Heart right ventricle (tissue), 16 donors: ENCODE data around the gene TSEN15. TPM values are rescaled to one million over a fixed set of nuclear protein-coding genes. Genes with fewer than 3 reads are reported as not detected.

Source experiments
- ATAC-seq, 8 donors: fragments of 200-7000 bp; cut with Tn5 transposase; one replicate each; pipeline ENCODE4 v1.9.1; 2020; ENCODE audit warnings: mild to moderate bottlenecking in 8 of 8, moderate library complexity in 8 of 8, moderate number of reproducible peaks in 1 of 8
- DNase-seq, 2 donors: peaks; one replicate each; pipeline ENCODE4 v3.0.0-alpha.2; 2020
- H3K27ac ChIP-seq, 10 donors: fragments of 200-600 bp; sonication (generic) in 2 of 10; one replicate each; pipeline versions ENCODE4 v1.5.0 to v1.8.0; 2020 to 2022; ENCODE audit warnings: mild to moderate bottlenecking in 3 of 10
- H3K27me3 ChIP-seq, 7 donors: fragments of 200-600 bp; one replicate each; pipeline ENCODE4 v1.8.0; 2021 to 2022; ENCODE audit warnings: mild to moderate bottlenecking in 2 of 7
- H3K36me3 ChIP-seq, 9 donors: fragments of 200-600 bp; sonication (generic) in 1 of 9; one replicate each; pipeline versions ENCODE4 v1.5.0 to v1.8.0; 2020 to 2022; ENCODE audit warnings: mild to moderate bottlenecking in 2 of 9
- H3K4me1 ChIP-seq, 9 donors: fragments of 200-600 bp; sonication (generic) in 1 of 9; one replicate each; pipeline versions ENCODE4 v1.5.0 to v1.8.0; 2020 to 2022; ENCODE audit warnings: mild to moderate bottlenecking in 4 of 9
- H3K4me3 ChIP-seq, 10 donors: fragments of 200-600 bp; sonication (generic) in 2 of 10; one replicate each; pipeline versions ENCODE4 v1.5.0 to v1.8.0; 2020 to 2022; ENCODE audit warnings: mild to moderate bottlenecking in 7 of 10, moderate library complexity in 2 of 10
- H3K9me3 ChIP-seq, 11 donors: fragments of 200-600 bp in 10 of 11; sonication (generic) in 2 of 11; one replicate each; pipeline versions ENCODE4 v1.5.0 to v1.8.0; 2013 to 2022; ENCODE audit warnings: mild to moderate bottlenecking in 2 of 11, control low read depth in 1 of 11, moderate library complexity in 1 of 11
- WGBS, 2 donors: extraction: QIAGEN DNeasy Blood & Tissue Kit; methylation state at CpG; one replicate each; pipeline ENCODE4 v1.1.7; 2013; ENCODE audit warnings: inconsistent platforms in 1 of 2; 5-methylcytosine and 5-hydroxymethylcytosine counted together
- intact Hi-C, 10 donors: fragments of 100-400 bp; cut with DNase I; formaldehyde crosslinking; loops; one replicate each; pipeline versions ENCODE4 v1.11.1 to v1.14.2; 2022
- polyA plus RNA-seq, 2 donors: library from polyadenylated mRNA; stranded (reverse); fragments of 200-250 nt; gene quantifications; one replicate each; pipeline ENCODE4 v1.2.3, GENCODE V29; 2013
- total RNA-seq, 10 donors: library from RNA; stranded (reverse); fragmentation: NEBNext Ultra II Directional in 3 of 10; extraction: Animal tissue kit (Norgen Biotek cat#: 25700) in 3 of 10; gene quantifications; one replicate each; pipeline versions ENCODE4 v1.2.1 to v1.2.4, GENCODE V29; 2021 to 2023
- TF ChIP-seq, protein P1 (sequence below), 9 donors: fragments of 200-600 bp; sonication (generic) in 2 of 9; IDR thresholded peaks; one replicate each; pipeline versions ENCODE4 v1.5.0 to v1.8.0; 2021 to 2022; ENCODE audit warnings: antibody characterized with exemption in 9 of 9, mild to moderate bottlenecking in 5 of 9, moderate library complexity in 1 of 9
- donor health status: Arrhythmogenic right ventricular cardiomyopathy.
- donor health status: ischemic (EF 13 %, LVEDD 7.1; RV severe dilation, severe dysfunction).
- donor health status: healthy with polysubstance abuse.
- donor health status: DM: no; HTN: yes; CAD: no.
- donor health status: DM: no; HTN: no; CAD: no.
- donor health status: ischemic (EF 25% LVEDD 6.9; RV normal size, moderate dysfunction).
- donor health status: ischemic (EF 25% LVEDD 5.7; RV mildly dilated, moderate dysfunction).
- donor health status: healthy.
- donor health status: DM: yes; HTN: yes; CAD: no.
- donor health status: Ischemic cardiomyopathy.
- donor health status: ischemic (EF 35%, LVEDD 5.7; RV mildly dilated, moderate dysfunction).
- donor health status: nonischemic (EF 11% LVEDD 7.7; RV severe dilation, severe dysfunction).
- donor health status: DM: yes; HTN: yes; CAD: no.
- donor health status: PGD.
- donor health status: ischemic (EF 29% LVEDD 5.4; RV normal size, mild dysfunction).
- donor health status: nonischemic (EF 23%, LVEDD 6.1; RV moderate dilation, normal function).

TSEN15 gene
- total and polyA plus RNA-seq, 12 donors, result 19.3 to 31.1 (median 25.2) TPM

DNA sequence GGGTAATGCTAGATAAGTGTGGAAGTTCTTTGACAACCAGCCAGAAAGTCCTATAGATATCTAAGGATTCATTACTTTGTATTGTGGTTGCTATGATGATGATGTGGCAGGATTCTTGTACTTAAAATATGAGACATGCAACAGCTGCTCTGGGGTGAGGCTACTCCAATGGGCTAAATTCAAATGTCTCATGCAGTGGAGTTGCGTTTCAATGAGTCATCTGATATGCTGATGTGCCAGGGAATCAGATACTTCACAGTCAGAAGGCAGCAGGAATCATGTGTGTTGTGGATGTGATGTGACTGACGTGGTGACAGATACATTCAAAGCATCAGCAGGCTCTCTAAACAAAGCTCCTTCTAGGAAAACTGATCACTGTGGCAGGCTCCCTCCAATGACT lies 66.5 kb downstream of the TSEN15 start:
- TF ChIP-seq, protein P1, sequence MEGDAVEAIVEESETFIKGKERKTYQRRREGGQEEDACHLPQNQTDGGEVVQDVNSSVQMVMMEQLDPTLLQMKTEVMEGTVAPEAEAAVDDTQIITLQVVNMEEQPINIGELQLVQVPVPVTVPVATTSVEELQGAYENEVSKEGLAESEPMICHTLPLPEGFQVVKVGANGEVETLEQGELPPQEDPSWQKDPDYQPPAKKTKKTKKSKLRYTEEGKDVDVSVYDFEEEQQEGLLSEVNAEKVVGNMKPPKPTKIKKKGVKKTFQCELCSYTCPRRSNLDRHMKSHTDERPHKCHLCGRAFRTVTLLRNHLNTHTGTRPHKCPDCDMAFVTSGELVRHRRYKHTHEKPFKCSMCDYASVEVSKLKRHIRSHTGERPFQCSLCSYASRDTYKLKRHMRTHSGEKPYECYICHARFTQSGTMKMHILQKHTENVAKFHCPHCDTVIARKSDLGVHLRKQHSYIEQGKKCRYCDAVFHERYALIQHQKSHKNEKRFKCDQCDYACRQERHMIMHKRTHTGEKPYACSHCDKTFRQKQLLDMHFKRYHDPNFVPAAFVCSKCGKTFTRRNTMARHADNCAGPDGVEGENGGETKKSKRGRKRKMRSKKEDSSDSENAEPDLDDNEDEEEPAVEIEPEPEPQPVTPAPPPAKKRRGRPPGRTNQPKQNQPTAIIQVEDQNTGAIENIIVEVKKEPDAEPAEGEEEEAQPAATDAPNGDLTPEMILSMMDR (IDR thresholded peaks at IDR 0.05), result no peak
- WGBS, 2 donors, result 61 to 75% methylated on average over 2 of the region's 2 CpGs
- no peak overlapping the region for H3K27ac ChIP-seq
- H3K4me3 ChIP-seq, result no peak overlapping the region
- H3K36me3 ChIP-seq, result no peaks in the 10 kb centered on the region
- ATAC-seq (no peak), DNase-seq (no peak)
- H3K27me3 ChIP-seq, result no peaks in the 10 kb centered on the region
- intact Hi-C loops, result no loop called here
- H3K9me3 ChIP-seq, result peaks cover 0 to 4% (median 0%) of the 10 kb centered on the region in 11 donors
- H3K4me1 ChIP-seq, result no peaks in the 10 kb centered on the region

Other genes with a start within 250 kb of the TSEN15 start
- gene RGL1, start 246.6 kb upstream of the TSEN15 start, total RNA-seq, result 10 to 100 TPM; 12.6 to 33.4 (median 18.9) TPM
- gene RGL1, start 246.6 kb upstream of the TSEN15 start, polyA plus RNA-seq, result 1 to 10 TPM; 3.8 to 9.8 TPM
- 10 to 100 TPM in 1 of 10 donors, 1 to 10 TPM in 9; 1.7 to 10.9 (median 5.1) TPM for gene COLGALT2, start 14.0 kb upstream of the TSEN15 start, total RNA-seq
- gene COLGALT2, start 14.0 kb upstream of the TSEN15 start, polyA plus RNA-seq, result 1 to 10 TPM; 1.4 to 2.2 TPM